Omental fat pad (tissue), 4 donors: ENCODE data around the gene NR2F1-AS1. TPM values are rescaled to one million over a fixed set of nuclear protein-coding genes. Genes with fewer than 3 reads are reported as not detected.

ENCODE experiments used
- ATAC-seq: fragments of 150-250 bp; one replicate; pipeline ENCODE4 v1.9.1; 2016; ENCODE audit warnings: mild to moderate bottlenecking, moderate library complexity; ENCODE audit not compliant: low FRiP score
- DNase-seq: peaks from one replicate; pipeline ENCODE4 v3.0.0-alpha.2; 2019; ENCODE audit warnings: low spot score
- CTCF ChIP-seq, 3 donors: fragments of 450-650 bp; IDR thresholded peaks; one replicate each; pipeline ENCODE4 v1.5.1; 2016 to 2017; ENCODE audit warnings: antibody characterized with exemption in 3 of 3, mild to moderate bottlenecking in 3 of 3, moderate library complexity in 2 of 3
- total RNA-seq, 4 donors: library from RNA; depleted of rRNA; stranded (reverse); fragments of >200 nt; gene quantifications; one replicate each; pipeline ENCODE4 v1.1.0, GENCODE V29; 2016

The NR2F1-AS1 gene
- total RNA-seq, 4 donors from 2014 or later: 17.3 to 31.0 (median 22.9) TPM

GRCh38 chr5:93588352-93589151 is 7.5 kb upstream of the NR2F1-AS1 start:
- no peak for TF ChIP-seq CTCF (IDR thresholded peaks at IDR 0.05)
- DNase-seq (no peak), ATAC-seq (no peak)

GRCh38 chr5:93587597-93588351 is 6.8 kb upstream of the NR2F1-AS1 start:
- DNase-seq (no peak), ATAC-seq (no peak)
- TF ChIP-seq CTCF (IDR thresholded peaks at IDR 0.05): no peak

GRCh38 chr5:93586736-93587596 is 5.9 kb upstream of the NR2F1-AS1 start:
- ATAC-seq (no peak), DNase-seq (no peak)
- TF ChIP-seq CTCF (IDR thresholded peaks at IDR 0.05): no peak

GRCh38 chr5:93585767-93586385 is 4.9 kb upstream of the NR2F1-AS1 start:
- DNase-seq: no peak

GRCh38 chr5:93585041-93585766 is 4.2 kb upstream of the NR2F1-AS1 start:
- ATAC-seq (no peak), DNase-seq (no peak)
- TF ChIP-seq CTCF (IDR thresholded peaks at IDR 0.05): no peak

More at GRCh38 chr5:93585767-93586385, 4.9 kb upstream of the NR2F1-AS1 start:
- ATAC-seq: no peak
- no peak for TF ChIP-seq CTCF (IDR thresholded peaks at IDR 0.05)

GRCh38 chr5:93584596-93585040 is 3.6 kb upstream of the NR2F1-AS1 start:
- TF ChIP-seq CTCF (IDR thresholded peaks at IDR 0.05): no peak
- DNase-seq: no peak
- ATAC-seq: no peak
